Liver (tissue), 3 donors: ENCODE results near the gene RPL38.

Experiments
- CTCF ChIP-seq: fragments of 150-350 bp; IDR thresholded peaks from 2 replicates; pipeline ENCODE4 v1.5.1; 2017; ENCODE audit warnings: improper control_type of control experiment, low read depth, low read length; ENCODE audit not compliant: missing input control
- EGR1 ChIP-seq, 2 donors: IDR thresholded peaks; 2 replicates each; pipeline ENCODE4 v1.6.1; 2016 to 2018; ENCODE audit warnings: antibody characterized with exemption in 2 of 2, low read depth in 2 of 2
- FOXA1 ChIP-seq: IDR thresholded peaks from 2 replicates; pipeline ENCODE4 v1.6.1; 2016; ENCODE audit warnings: antibody characterized with exemption
- GABPA ChIP-seq, 2 donors: IDR thresholded peaks in 1 of 2; conservative IDR thresholded peaks in 1 of 2; 2 replicates each; pipeline ENCODE4 v1.6.1; 2016; ENCODE audit warnings: antibody characterized with exemption in 2 of 2, mild to moderate bottlenecking in 1 of 2, moderate library complexity in 1 of 2
- HNF4A ChIP-seq, 2 donors: conservative IDR thresholded peaks; 2 replicates each; pipeline ENCODE4 v1.6.1; 2016; ENCODE audit warnings: antibody characterized with exemption in 2 of 2, mild to moderate bottlenecking in 2 of 2
- HNF4G ChIP-seq: IDR thresholded peaks from 2 replicates; pipeline ENCODE4 v1.6.1; 2016; ENCODE audit warnings: antibody characterized with exemption
- JUND ChIP-seq, 2 donors: IDR thresholded peaks; 2 replicates each; pipeline ENCODE4 v1.6.1; 2016; ENCODE audit warnings: antibody characterized with exemption in 2 of 2
- MAX ChIP-seq: IDR thresholded peaks from 2 replicates; pipeline ENCODE4 v1.6.1; 2016; ENCODE audit warnings: antibody characterized with exemption
- RAD21 ChIP-seq, 2 donors: IDR thresholded peaks; 2 replicates each; pipeline ENCODE4 v1.6.1; 2016; ENCODE audit warnings: antibody characterized with exemption in 2 of 2, mild to moderate bottlenecking in 2 of 2
- REST ChIP-seq: IDR thresholded peaks from 2 replicates; pipeline ENCODE4 v1.6.1; 2016; ENCODE audit warnings: antibody characterized with exemption, mild to moderate bottlenecking
- RXRA ChIP-seq, 2 donors: IDR thresholded peaks; 2 replicates each; pipeline ENCODE4 v1.6.1; 2017 to 2018; ENCODE audit warnings: antibody characterized with exemption in 2 of 2, mild to moderate bottlenecking in 1 of 2
- SP1 ChIP-seq: IDR thresholded peaks from 2 replicates; pipeline ENCODE4 v1.6.1; 2018; ENCODE audit warnings: antibody characterized with exemption, mild to moderate bottlenecking
- TAF1 ChIP-seq: conservative IDR thresholded peaks from 2 replicates; pipeline ENCODE4 v1.6.1; 2016; ENCODE audit warnings: antibody characterized with exemption, mild to moderate bottlenecking
- YY1 ChIP-seq: IDR thresholded peaks from 2 replicates; pipeline ENCODE4 v1.6.1; 2016; ENCODE audit warnings: antibody characterized with exemption, mild to moderate bottlenecking
- donor health status: healthy.
- donor health status: healthy.

- TF ChIP-seq TAF1: no peak
- no peak for TF ChIP-seq HNF4G
- TF ChIP-seq SP1: no peak
- TF ChIP-seq CTCF: no peak
- no peak for TF ChIP-seq MAX
- no peak for TF ChIP-seq YY1
- TF ChIP-seq JUND (IDR thresholded peaks at IDR 0.05): no peak
- no peak for TF ChIP-seq HNF4A (conservative IDR thresholded peaks at IDR 0.05)
- TF ChIP-seq GABPA (IDR thresholded peaks at IDR 0.05 in 1 of 2, conservative IDR thresholded peaks at IDR 0.05 in 1 of 2): no peak
- TF ChIP-seq RXRA (IDR thresholded peaks at IDR 0.05): no peak
- no peak for TF ChIP-seq RAD21 (IDR thresholded peaks at IDR 0.05)
- TF ChIP-seq REST: no peak
- TF ChIP-seq EGR1 (IDR thresholded peaks at IDR 0.05; ENCODE audit: low read depth in 2 of 2): no peak
- no peak for TF ChIP-seq FOXA1
These were observed 13.3 kb upstream of the RPL38 start for GRCh38 chr17:74190154-74190553.
